ENCODE data around the gene RTN4IP1. TPM values are rescaled to one million over a fixed set of nuclear protein-coding genes. Genes with fewer than 3 reads are reported as not detected.

Gene RTN4IP1
- total and polyA plus RNA-seq, 7 donors = 10.0 to 25.6 (median 11.6) TPM

DNA sequence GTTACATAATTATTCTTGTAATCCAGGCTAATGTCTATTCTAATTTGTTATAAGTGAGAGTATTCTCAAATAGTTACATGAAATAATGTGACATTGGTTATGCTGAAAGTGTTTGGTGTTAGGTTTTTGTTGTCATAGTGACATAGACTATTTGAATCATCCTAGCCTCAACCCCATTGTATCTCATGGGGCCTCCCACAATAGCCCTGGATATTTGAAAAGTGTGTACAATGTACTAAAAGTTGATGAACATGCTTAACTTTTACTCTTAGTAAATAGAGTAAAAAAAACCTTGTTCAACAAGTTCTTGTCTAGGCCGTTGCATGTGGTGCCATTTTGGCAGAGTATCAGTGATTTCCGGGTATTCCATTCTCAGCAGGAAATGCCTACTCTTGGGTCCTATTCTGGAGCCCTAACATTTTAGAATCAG is 83.0 kb downstream of the RTN4IP1 start:
- intact Hi-C loops (cut with DNase I) = no loop called here
- Histone ChIP-seq H3K4me1 (peaks cover 4% of the 10 kb centered on the region), H3K9me3 (no peaks in the 10 kb centered on the region), H3K27me3 (ENCODE audit: insufficient read depth in 3 of 3, low read length in 2 of 3) (no peaks in the 10 kb centered on the region), H3K27ac (no peak overlapping the region), H3K36me3 (ENCODE audit: insufficient read depth in 1 of 2, low read depth in 1 of 2) (no peaks in the 10 kb centered on the region), H3K4me3 (no peak overlapping the region)
- ATAC-seq (no peak), DNase-seq (no peak)
- 26 to 44% (median 40%) methylated on average over 2 of the region's 2 CpGs for WGBS, 3 donors
- TF ChIP-seq, protein P1, sequence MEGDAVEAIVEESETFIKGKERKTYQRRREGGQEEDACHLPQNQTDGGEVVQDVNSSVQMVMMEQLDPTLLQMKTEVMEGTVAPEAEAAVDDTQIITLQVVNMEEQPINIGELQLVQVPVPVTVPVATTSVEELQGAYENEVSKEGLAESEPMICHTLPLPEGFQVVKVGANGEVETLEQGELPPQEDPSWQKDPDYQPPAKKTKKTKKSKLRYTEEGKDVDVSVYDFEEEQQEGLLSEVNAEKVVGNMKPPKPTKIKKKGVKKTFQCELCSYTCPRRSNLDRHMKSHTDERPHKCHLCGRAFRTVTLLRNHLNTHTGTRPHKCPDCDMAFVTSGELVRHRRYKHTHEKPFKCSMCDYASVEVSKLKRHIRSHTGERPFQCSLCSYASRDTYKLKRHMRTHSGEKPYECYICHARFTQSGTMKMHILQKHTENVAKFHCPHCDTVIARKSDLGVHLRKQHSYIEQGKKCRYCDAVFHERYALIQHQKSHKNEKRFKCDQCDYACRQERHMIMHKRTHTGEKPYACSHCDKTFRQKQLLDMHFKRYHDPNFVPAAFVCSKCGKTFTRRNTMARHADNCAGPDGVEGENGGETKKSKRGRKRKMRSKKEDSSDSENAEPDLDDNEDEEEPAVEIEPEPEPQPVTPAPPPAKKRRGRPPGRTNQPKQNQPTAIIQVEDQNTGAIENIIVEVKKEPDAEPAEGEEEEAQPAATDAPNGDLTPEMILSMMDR (IDR thresholded peaks at IDR 0.05) = no peak

DNA sequence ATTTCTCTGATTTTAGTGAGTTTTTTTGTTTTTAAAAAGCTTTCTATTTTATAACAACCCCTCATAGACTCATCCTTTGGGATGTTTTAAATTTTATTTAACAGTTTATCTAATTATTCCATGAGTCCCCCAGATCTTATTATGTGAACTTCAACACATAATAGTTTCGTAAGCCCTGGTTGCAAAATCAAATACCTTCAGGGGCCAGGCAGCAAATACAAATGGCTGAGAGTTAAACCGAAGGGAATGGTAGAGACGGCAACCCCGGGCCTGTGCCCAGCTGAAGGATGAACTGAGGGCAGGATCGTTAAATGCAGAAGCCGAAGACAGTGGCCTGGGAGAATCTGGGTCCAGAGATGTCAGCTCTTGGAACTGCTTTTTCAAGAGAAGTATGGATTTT is 88.4 kb downstream of the RTN4IP1 start:
- DNase-seq (no peak), ATAC-seq (no peak)
- no peaks in the 10 kb centered on the region for H3K36me3 ChIP-seq (ENCODE audit: insufficient read depth in 1 of 2, low read depth in 1 of 2)
- no peaks in the 10 kb centered on the region for H3K4me1 ChIP-seq
- no peak overlapping the region for H3K4me3 ChIP-seq
- H3K27ac ChIP-seq = no peak overlapping the region
- intact Hi-C loops (cut with DNase I) = no loop called here
- WGBS, 3 donors = 85 to 91% (median 89%) methylated on average over 6 of the region's 6 CpGs
- H3K9me3 ChIP-seq = no peaks in the 10 kb centered on the region
- peaks cover 0 to 2% (median 0%) of the 10 kb centered on the region in 3 donors for H3K27me3 ChIP-seq (ENCODE audit: insufficient read depth in 3 of 3, low read length in 2 of 3)
- TF ChIP-seq, protein P1 (IDR thresholded peaks at IDR 0.05) = no peak

DNA sequence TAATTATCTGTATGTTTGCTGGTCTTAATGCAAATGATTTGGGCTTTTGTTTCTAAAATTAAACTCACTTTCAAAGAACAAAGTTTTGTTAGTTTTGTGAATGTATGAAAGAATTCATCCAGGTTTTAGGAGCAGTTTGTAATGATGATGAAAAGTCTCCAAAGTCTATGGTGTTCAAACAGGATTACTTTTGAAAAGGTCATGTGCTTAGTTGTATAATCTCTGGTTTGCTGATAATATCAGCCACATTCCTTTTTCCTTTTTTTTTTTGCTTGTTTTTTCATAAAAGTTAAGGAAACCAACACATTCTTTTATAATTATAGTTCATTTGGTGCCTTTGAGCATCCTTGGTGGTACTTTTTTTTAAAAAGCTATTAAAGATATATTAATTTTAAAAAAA is 88.9 kb downstream of the RTN4IP1 start:
- Histone ChIP-seq H3K27ac (no peak overlapping the region), H3K4me3 (no peak overlapping the region), H3K36me3 (ENCODE audit: insufficient read depth in 1 of 2, low read depth in 1 of 2) (no peaks in the 10 kb centered on the region), H3K27me3 (ENCODE audit: insufficient read depth in 3 of 3, low read length in 2 of 3) (peaks cover 0 to 2% (median 0%) of the 10 kb centered on the region in 3 donors), H3K9me3 (no peaks in the 10 kb centered on the region), H3K4me1 (no peaks in the 10 kb centered on the region)
- TF ChIP-seq, protein P1 (IDR thresholded peaks at IDR 0.05) = no peak
- DNase-seq = no peak
- intact Hi-C loops (cut with DNase I) = no loop called here
- ATAC-seq = no peak

DNA sequence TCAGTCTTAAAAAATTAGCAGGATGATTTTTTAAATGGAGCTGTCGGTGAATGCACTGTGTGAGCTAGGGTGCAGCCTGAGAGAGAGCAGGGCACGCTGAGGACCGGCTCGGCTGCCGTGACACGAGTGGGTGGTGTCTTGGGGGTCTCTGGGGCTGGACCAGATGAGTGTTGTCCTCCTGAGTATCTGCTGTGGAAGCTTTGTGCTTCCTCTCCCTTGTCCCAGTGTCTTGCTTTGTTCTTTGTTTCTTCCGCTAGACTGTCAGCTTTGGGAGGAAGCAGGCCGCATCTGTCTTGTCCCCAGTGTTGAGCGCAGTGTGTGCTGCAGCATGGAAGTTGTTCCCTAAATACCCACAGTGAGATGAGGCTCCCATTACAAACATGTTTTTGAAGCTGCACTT is 89.4 kb downstream of the RTN4IP1 start:
- WGBS, 3 donors = 76 to 80% (median 76%) methylated on average over 9 of the region's 9 CpGs
- peaks cover 0 to 2% (median 0%) of the 10 kb centered on the region in 3 donors for H3K27me3 ChIP-seq (ENCODE audit: insufficient read depth in 3 of 3, low read length in 2 of 3)
- H3K36me3 ChIP-seq (ENCODE audit: insufficient read depth in 1 of 2, low read depth in 1 of 2) = no peaks in the 10 kb centered on the region
- H3K27ac ChIP-seq = no peak overlapping the region
- no peak for ATAC-seq
- H3K9me3 ChIP-seq = no peaks in the 10 kb centered on the region
- no peak overlapping the region for H3K4me3 ChIP-seq
- DNase-seq = no peak
- no peaks in the 10 kb centered on the region for H3K4me1 ChIP-seq
- TF ChIP-seq, protein P1 (IDR thresholded peaks at IDR 0.05) = no peak
- intact Hi-C loops (cut with DNase I) = no loop called here

DNA sequence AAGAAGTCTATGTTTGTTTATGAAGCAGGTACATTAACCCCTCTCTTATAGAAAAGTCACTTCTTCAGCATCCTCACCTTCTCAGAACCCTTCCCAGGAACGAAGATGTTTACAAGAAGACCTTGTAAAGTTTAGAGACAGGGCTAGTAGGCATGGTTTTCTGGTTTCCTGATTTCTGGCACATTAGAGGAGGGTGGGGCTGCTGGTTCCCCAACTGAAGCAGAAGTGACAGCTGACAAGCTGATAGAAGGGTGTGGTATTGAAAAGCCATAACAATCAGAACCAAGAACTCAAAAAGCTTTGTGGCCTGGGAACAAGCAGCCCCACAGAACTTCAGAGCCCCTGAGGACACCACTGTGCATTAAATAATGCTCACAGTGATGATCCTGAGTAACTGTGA is 91.2 kb downstream of the RTN4IP1 start:
- no peak overlapping the region for H3K27ac ChIP-seq
- no peaks in the 10 kb centered on the region for H3K4me1 ChIP-seq
- DNase-seq (no peak), ATAC-seq (no peak)
- peaks cover 0 to 2% (median 2%) of the 10 kb centered on the region in 3 donors for H3K27me3 ChIP-seq (ENCODE audit: insufficient read depth in 3 of 3, low read length in 2 of 3)
- H3K4me3 ChIP-seq = no peak overlapping the region
- no peaks in the 10 kb centered on the region for H3K9me3 ChIP-seq
- TF ChIP-seq, protein P1 (IDR thresholded peaks at IDR 0.05) = no peak
- H3K36me3 ChIP-seq (ENCODE audit: insufficient read depth in 1 of 2, low read depth in 1 of 2) = no peaks in the 10 kb centered on the region
- 48 to 88% (median 83%) methylated on average over 1 of the region's 1 CpG for WGBS, 3 donors
- intact Hi-C loops (cut with DNase I) = no loop called here

Data from psoas muscle (tissue), 8 donors.